Activated CD4-positive, alpha-beta T cell treated with anti-CD3 and anti-CD28 coated beads for 36 hours (primary cell): Measurements from ENCODE around the gene YAP1. TPM values are rescaled to one million over a fixed set of nuclear protein-coding genes. Genes with fewer than 3 reads are reported as not detected.
A peak's percentile ranks its signal among the peaks of the same experiment; 100 is the strongest.
"Not testable (repeated sequence)": the region's sequence is repeated elsewhere in the genome, so short reads cannot be mapped to it uniquely, and the experiment has no call there.

Experiments
- ATAC-seq: fragments of 200-7000 bp; cut with Tn5 transposase; one replicate; pipeline ENCODE4 v1.10.0; 2021; ENCODE audit warnings: mild to moderate bottlenecking, moderate library complexity
- CTCF ChIA-PET: fragments of 350-600 bp; sonication (Branson Sonifier 250); formaldehyde crosslinking; loops from one replicate; lab custom pipeline; 2021; ENCODE audit warnings: antibody characterized with exemption; lab: Charles Lee
- POLR2A ChIA-PET: fragments of 350-600 bp; sonication (Branson Sonifier 250); formaldehyde crosslinking; loops from one replicate; lab custom pipeline; 2021; ENCODE audit warnings: antibody characterized with exemption, inconsistent platforms; lab: Charles Lee
- DNase-seq: peaks from one replicate; pipeline ENCODE4 v3.0.0-alpha.2; 2020
- H3K27ac Mint-ChIP-seq: one replicate; pipeline ENCODE4 v1.8.0; 2021; ENCODE audit warnings: mixed read lengths
- H3K27me3 Mint-ChIP-seq: one replicate; pipeline ENCODE4 v1.8.0; 2021; ENCODE audit warnings: mixed read lengths
- H3K36me3 Mint-ChIP-seq: one replicate; pipeline ENCODE4 v1.8.0; 2021; ENCODE audit warnings: low read depth, mixed read lengths
- H3K4me1 Mint-ChIP-seq: one replicate; pipeline ENCODE4 v1.8.0; 2021; ENCODE audit warnings: mixed read lengths
- H3K4me3 Mint-ChIP-seq: one replicate; pipeline ENCODE4 v1.8.0; 2021; ENCODE audit warnings: mild to moderate bottlenecking, moderate library complexity, mixed read lengths
- H3K9me3 Mint-ChIP-seq: one replicate; pipeline ENCODE4 v1.8.0; 2021; ENCODE audit warnings: low read depth, mixed read lengths
- intact Hi-C, 2 experiments: fragments of 100-400 bp; cut with DNase I in 1 of 2; cut with micrococcal nuclease in 1 of 2; formaldehyde crosslinking; loops; one replicate each; pipeline versions ENCODE4 v1.14.2 to v1.15.1; 2022 to 2024; cut with DNase I, micrococcal nuclease
- total RNA-seq, 2 experiments: library from RNA; stranded (reverse); gene quantifications; one replicate each; pipeline ENCODE4 v1.2.3, GENCODE V29; 2021

The YAP1 gene
- total RNA-seq, 2 experiments from 2014 or later = 0.21 to 0.25 TPM

DNA sequence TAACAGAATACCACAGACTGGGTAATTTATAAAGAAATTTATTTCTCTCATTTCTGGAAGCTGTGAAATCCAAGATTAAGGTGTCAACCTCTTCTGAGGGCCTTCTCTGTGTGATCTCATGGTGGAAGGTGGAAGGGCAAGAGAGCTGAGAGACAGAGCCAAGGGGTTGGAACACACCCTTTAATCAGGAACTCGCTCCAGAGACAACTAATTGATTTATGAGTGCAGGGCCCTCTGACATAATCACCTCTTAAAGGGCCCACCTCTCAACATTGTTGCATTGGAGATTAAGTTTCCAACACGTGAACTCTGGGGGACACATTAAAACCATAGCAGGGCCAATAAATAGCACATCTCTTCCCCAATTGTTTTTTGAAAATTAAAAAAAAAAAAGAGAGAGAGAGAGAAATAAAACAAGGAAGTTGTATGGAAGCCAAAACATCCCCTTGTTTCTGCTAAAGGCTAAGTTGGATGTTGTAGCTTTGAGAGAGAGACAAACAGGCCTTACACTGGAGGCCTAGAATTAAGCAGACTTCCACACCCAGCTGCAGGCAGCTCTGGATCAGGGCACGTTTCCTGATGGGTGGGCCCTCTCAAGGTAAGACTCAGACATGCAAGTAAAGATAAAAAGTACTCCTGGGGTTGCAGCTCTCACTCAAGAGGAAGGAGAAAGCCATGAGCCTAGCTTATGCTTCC is 142.9 kb downstream of the YAP1 start:
- Mint-ChIP-seq H3K27ac (no peak overlapping the region), H3K4me3 (no peak overlapping the region), H3K9me3 (no peaks in the 10 kb centered on the region), H3K27me3 (peaks cover 2% of the 10 kb centered on the region), H3K36me3 (no peaks in the 10 kb centered on the region), H3K4me1 (no peaks in the 10 kb centered on the region)
- intact Hi-C loops = no loop called here
- CTCF ChIA-PET = interaction anchor here (0.7 to 2.3 kb wide), 6 partner anchors 11 to 413 kb away, joined by 3 to 18 read pairs (median 3); no protein-coding TSS in a partner anchor
- ATAC-seq (no peak), DNase-seq (no peak)
- POLR2A ChIA-PET = no interaction called here

- ChIA-PET POLR2A (no interaction called here), CTCF (interaction anchor here (1.2 to 2.3 kb wide), 2 partner anchors 14 to 67 kb away, joined by 3 to 18 read pairs; no protein-coding TSS in a partner anchor)
- Mint-ChIP-seq H3K36me3 (no peaks in the 10 kb centered on the region), H3K27me3 (no peaks in the 10 kb centered on the region), H3K4me3 (no peak overlapping the region), H3K4me1 (no peaks in the 10 kb centered on the region), H3K27ac (no peak overlapping the region), H3K9me3 (no peaks in the 10 kb centered on the region)
- ATAC-seq (no peak), DNase-seq (no peak)
- intact Hi-C loops = no loop called here
Observed at GRCh38 chr11:102254047-102254446, 143.8 kb downstream of the YAP1 start.

DNA sequence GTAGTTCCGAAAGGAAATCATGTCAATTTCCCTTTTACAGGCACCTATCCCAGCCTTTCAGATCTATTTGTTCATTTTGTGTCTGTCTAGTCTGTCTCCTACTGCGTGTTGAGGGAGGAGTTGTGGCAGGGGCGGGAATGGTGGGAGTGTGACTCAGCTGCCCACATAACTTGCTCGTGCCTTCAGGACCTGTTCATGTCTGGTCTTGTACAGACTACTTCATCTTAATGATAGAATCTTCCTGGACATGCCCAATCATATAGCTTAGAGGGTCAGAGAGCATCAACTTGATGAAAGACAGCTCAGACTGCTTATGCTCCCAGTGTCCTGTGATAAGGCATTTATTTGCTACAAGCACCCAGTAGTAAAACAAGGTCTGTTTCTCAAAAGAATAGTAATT is 146.0 kb downstream of the YAP1 start:
- no peak overlapping the region for H3K4me3 Mint-ChIP-seq
- H3K36me3 Mint-ChIP-seq = no peaks in the 10 kb centered on the region
- no peaks in the 10 kb centered on the region for H3K27me3 Mint-ChIP-seq
- ChIA-PET POLR2A (no interaction called here), CTCF (interaction anchor here (1.9 kb wide), 1 partner anchor 33 kb away, joined by 4 read pairs; no protein-coding TSS in a partner anchor)
- ATAC-seq (no peak), DNase-seq (no peak)
- H3K9me3 Mint-ChIP-seq = no peaks in the 10 kb centered on the region
- intact Hi-C loops = no loop called here
- no peak overlapping the region for H3K27ac Mint-ChIP-seq
- no peaks in the 10 kb centered on the region for H3K4me1 Mint-ChIP-seq

DNA sequence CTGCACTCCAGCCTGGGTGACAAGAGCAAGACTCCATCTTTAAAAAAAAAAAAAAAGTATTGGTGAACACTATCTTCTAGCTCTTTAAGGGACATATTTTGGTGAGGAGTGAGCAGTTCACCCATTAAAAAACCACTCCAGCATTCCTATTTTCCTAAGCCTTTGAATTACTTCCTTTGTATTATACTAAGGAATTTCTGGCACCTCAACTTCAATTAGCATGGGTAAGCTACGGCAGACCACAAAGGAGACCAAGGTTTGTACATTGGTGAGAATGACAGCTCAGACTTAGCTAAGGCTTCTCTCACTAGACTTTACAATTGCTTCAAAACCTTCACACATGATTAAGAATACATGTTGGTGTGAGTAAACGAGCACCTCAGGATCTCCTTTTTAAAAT is 150.0 kb downstream of the YAP1 start:
- Mint-ChIP-seq H3K27ac (no peak overlapping the region), H3K36me3 (no peaks in the 10 kb centered on the region), H3K4me3 (no peak overlapping the region), H3K4me1 (no peaks in the 10 kb centered on the region), H3K27me3 (no peaks in the 10 kb centered on the region), H3K9me3 (no peaks in the 10 kb centered on the region)
- ATAC-seq = no peak
- ChIA-PET CTCF (interaction anchor here (0.8 kb wide), 1 partner anchor 406 kb away, joined by 3 read pairs; no protein-coding TSS in a partner anchor), POLR2A (interaction anchor here (0.8 kb wide), 1 partner anchor 9 kb away, joined by 3 read pairs; no protein-coding TSS in a partner anchor)
- intact Hi-C loops = no loop called here
- DNase-seq = no peak

- no peak overlapping the region for H3K27ac Mint-ChIP-seq
- H3K36me3 Mint-ChIP-seq = no peaks in the 10 kb centered on the region
- ATAC-seq (no peak), DNase-seq (no peak)
- ChIA-PET POLR2A (no interaction called here), CTCF (no interaction called here)
- intact Hi-C loops = no loop called here
- peaks cover 3% of the 10 kb centered on the region for H3K27me3 Mint-ChIP-seq
- H3K9me3 Mint-ChIP-seq = no peaks in the 10 kb centered on the region
- no peak overlapping the region for H3K4me3 Mint-ChIP-seq
- peaks cover 10% of the 10 kb centered on the region for H3K4me1 Mint-ChIP-seq
Observed at GRCh38 chr11:102263379-102264003, 153.2 kb downstream of the YAP1 start.

DNA sequence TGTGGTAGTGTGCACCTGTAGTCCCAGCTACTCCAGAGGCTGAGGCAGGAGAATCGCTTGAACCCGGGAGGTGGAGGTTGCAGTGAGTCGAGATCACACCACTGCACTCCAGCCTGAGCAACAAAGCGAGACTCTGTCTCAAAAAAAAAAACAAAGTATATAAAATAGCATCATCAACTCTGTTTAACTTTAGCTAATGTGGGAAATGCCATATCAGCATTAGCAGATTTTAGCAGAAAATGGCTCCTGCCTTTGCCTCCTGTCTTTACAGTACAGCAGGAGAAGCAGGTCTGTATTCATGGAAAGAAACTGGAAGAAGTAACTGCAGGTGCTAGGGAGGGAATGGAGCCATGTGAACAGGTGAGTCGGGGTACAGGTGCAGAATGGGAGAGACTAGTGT is 154.5 kb downstream of the YAP1 start:
- H3K36me3 Mint-ChIP-seq, H3K4me3 Mint-ChIP-seq, ATAC-seq, POLR2A ChIA-PET, H3K27me3 Mint-ChIP-seq, H3K27ac Mint-ChIP-seq, DNase-seq, H3K9me3 Mint-ChIP-seq, intact Hi-C loops: not testable (repeated sequence)
- CTCF ChIA-PET = interaction anchor here (0.9 kb wide), 1 partner anchor 12 kb away, joined by 3 read pairs; no protein-coding TSS in a partner anchor
- H3K4me1 Mint-ChIP-seq = peaks cover 21% of the 10 kb centered on the region

DNA sequence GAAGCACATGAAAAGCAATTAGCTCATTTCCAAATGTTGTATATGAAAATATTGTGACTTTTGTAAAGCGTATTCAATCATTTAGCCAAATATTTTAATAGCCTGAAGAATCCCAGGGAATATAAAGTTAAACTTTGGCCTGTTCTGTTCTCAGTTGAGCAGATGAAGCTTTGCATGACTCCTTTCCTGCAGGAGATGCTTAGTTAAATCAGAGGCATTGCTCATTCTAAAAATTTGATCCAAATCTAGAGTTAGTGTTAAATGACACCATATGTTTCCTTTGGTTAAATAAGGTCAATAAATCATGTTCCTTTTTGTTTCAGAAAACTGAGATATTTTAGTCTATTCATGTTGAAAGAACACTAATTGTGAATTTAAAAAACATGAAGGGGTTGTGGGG is 155.9 kb downstream of the YAP1 start:
- Mint-ChIP-seq H3K27me3 (peaks cover 3% of the 10 kb centered on the region), H3K4me1 (peaks cover 30% of the 10 kb centered on the region), H3K36me3 (no peaks in the 10 kb centered on the region), H3K4me3 (no peak overlapping the region), H3K27ac (no peak overlapping the region), H3K9me3 (no peaks in the 10 kb centered on the region)
- intact Hi-C loops = no loop called here
- POLR2A ChIA-PET = no interaction called here
- no peak for DNase-seq
- CTCF ChIA-PET = no interaction called here
- no peak for ATAC-seq

GRCh38 chr11:102267609-102268008 is 157.4 kb downstream of the YAP1 start:
- H3K9me3 Mint-ChIP-seq = no peaks in the 10 kb centered on the region
- ChIA-PET CTCF (interaction anchor here (1.7 to 2.2 kb wide), 5 partner anchors 12 to 252 kb away, joined by 4 to 18 read pairs (median 9); no protein-coding TSS in a partner anchor), POLR2A (no interaction called here)
- H3K36me3 Mint-ChIP-seq = no peaks in the 10 kb centered on the region
- intact Hi-C loops = loop anchor here in 1 of 2 experiments (1.0 kb wide), 2 partner anchors 50 to 157 kb away; partner anchors contain the start of genes BIRC3 and YAP1
- no peak for DNase-seq
- peaks cover 34% of the 10 kb centered on the region for H3K4me1 Mint-ChIP-seq
- peak overlapping the region; percentile 24 for H3K27ac Mint-ChIP-seq
- H3K27me3 Mint-ChIP-seq = peaks cover 3% of the 10 kb centered on the region
- ATAC-seq = no peak
- no peak overlapping the region for H3K4me3 Mint-ChIP-seq

DNA sequence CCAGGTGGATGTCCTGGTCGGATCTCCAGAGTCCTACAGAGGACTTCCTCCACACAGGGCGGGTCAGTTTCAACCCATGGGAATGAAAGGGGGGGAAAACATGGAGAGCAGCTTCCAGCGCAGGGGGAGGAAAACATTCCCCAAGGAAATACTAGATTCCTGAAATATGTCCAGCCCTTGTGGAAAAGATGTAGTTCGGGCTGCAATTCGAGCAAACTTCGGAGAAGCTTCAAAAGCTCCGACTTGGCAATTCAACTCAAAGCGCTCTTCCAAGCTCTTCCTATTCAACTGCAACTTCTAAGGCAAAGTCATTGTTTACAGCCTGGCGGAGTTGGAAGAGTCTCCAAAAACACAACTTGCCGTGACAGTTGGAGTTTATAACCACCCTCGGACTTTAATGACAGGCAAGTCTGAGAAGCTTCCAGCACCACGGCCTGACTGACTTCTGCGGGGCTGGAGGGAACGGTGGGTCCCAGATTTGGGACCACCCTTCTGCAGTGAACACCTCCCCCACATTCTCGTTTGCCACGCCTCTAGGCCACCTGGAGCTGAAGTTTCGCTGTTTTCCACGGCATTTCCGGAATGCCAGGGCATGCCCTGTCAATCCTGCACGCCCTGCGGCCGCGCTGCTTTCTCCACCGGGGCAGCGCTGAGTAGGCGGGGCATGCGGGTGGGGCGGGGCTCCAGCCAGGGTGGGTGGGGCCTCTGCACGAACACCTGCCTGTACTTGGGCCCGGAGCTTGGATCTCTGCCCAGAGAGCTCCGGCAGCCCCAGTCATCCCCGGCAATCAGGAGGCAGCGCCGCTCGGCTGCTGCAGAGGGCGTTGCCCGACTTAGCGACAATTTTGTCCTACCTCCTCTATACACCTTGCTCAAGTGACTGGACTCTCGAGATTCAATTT is 158.1 kb downstream of the YAP1 start:
- Mint-ChIP-seq H3K27ac (peak overlapping the region; percentile 24), H3K4me1 (peaks cover 37% of the 10 kb centered on the region), H3K9me3 (no peaks in the 10 kb centered on the region), H3K27me3 (peaks cover 5% of the 10 kb centered on the region), H3K36me3 (no peaks in the 10 kb centered on the region), H3K4me3 (peak overlapping the region; percentile 66)
- ChIA-PET POLR2A (interaction anchor here (0.5 kb wide), 1 partner anchor 8 kb away, joined by 3 read pairs; no protein-coding TSS in a partner anchor), CTCF (interaction anchor here (0.6 to 2.2 kb wide), 27 partner anchors 11 to 417 kb away, joined by 3 to 18 read pairs (median 4); partner anchors contain the start of gene BIRC3)
- intact Hi-C loops = loop anchor here in 1 of 2 experiments (1.0 kb wide), 2 partner anchors 49 to 158 kb away; partner anchors contain the start of genes BIRC3 and YAP1
- DNase-seq = peak; percentile 93
- ATAC-seq = peak; percentile 98

DNA sequence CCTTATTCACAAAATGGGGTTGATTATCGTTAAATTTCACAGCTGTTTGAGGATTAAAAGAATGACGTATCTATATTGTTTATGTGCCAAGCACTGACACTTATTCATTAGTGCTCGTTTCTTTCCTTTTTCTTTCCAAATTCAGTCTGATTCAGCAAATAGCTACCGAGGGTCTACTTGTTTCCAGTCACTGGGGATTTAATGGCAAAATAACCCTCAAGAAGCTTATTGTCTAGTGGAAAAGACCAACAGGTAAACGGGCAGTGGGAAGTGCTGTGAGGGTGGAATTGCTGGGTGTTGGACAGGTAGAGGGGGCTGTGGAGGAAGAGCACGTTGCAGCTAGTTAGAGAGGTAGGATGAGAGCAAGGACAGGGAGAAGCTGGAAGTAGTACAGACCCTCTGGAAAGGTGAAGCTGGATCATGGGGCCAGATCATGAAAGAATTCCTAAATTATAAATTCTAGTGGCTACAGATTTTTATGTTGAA is 158.8 kb downstream of the YAP1 start:
- H3K9me3 Mint-ChIP-seq = no peaks in the 10 kb centered on the region
- ATAC-seq (no peak), DNase-seq (no peak)
- ChIA-PET POLR2A (interaction anchor here (0.5 kb wide), 1 partner anchor 9 kb away, joined by 3 read pairs; no protein-coding TSS in a partner anchor), CTCF (interaction anchor here (0.7 to 2.2 kb wide), 27 partner anchors 10 to 397 kb away, joined by 3 to 18 read pairs (median 4); partner anchors contain the start of gene BIRC3)
- intact Hi-C loops = loop anchor here in 1 of 2 experiments (1.0 kb wide), 2 partner anchors 48 to 159 kb away; partner anchors contain the start of genes BIRC3 and YAP1
- H3K27me3 Mint-ChIP-seq = peaks cover 5% of the 10 kb centered on the region
- peak overlapping the region; percentile 5 for H3K27ac Mint-ChIP-seq
- peaks cover 37% of the 10 kb centered on the region for H3K4me1 Mint-ChIP-seq
- H3K36me3 Mint-ChIP-seq = no peaks in the 10 kb centered on the region
- peak overlapping the region; percentile 66 for H3K4me3 Mint-ChIP-seq
